SU-DHL-6 (cell line): ENCODE results near the gene TRPM1.

Source experiments
- H2AFZ ChIP-seq: fragments of 200-600 bp; sonication (generic); 2 replicates; pipeline ENCODE4 v1.6.1; 2014; ENCODE audit warnings: low read depth, mild to moderate bottlenecking, moderate library complexity, mixed read lengths, antibody characterized with exemption, low read length; ENCODE audit not compliant: severe bottlenecking
- H3F3A ChIP-seq: fragments of 200-600 bp; shearing (Covaris generic); 2 replicates; pipeline ENCODE4 v1.6.0; 2016; ENCODE audit warnings: antibody characterized with exemption, mild to moderate bottlenecking; ENCODE audit not compliant: insufficient read depth
- H3K27ac ChIP-seq: fragments of 200-600 bp; sonication (generic); 2 replicates; pipeline ENCODE4 v1.5.1; 2016; ENCODE audit warnings: low read depth, mild to moderate bottlenecking, low read length, moderate library complexity, mixed read lengths
- H3K27me3 ChIP-seq: fragments of 200-600 bp; sonication (generic), shearing (Covaris generic); 2 replicates; pipeline ENCODE4 v1.6.0; 2014; ENCODE audit warnings: mild to moderate bottlenecking, low read length
- H3K36me3 ChIP-seq: fragments of 200-600 bp; sonication (generic); 2 replicates; pipeline ENCODE4 v1.6.1; 2014; ENCODE audit warnings: mild to moderate bottlenecking, low read length, mixed read lengths
- H3K4me2 ChIP-seq: fragments of 300-600, 200-600 bp; shearing (Covaris generic), sonication (generic); 2 replicates; pipeline ENCODE4 v1.6.0; 2014; ENCODE audit warnings: low read length, low read depth, mild to moderate bottlenecking; ENCODE audit not compliant: poor library complexity, severe bottlenecking
- H3K4me3 ChIP-seq: fragments of 200-600 bp; sonication (generic); 2 replicates; pipeline ENCODE4 v1.5.1; 2014; ENCODE audit warnings: antibody characterized with exemption, low read length, mild to moderate bottlenecking, mixed read lengths; ENCODE audit not compliant: insufficient read depth, poor library complexity, severe bottlenecking
- H3K79me2 ChIP-seq: fragments of 200-600 bp; sonication (generic); 2 replicates; pipeline ENCODE4 v1.6.1; 2014; ENCODE audit warnings: mild to moderate bottlenecking, low read length, moderate library complexity; ENCODE audit not compliant: insufficient read depth
- H3K9ac ChIP-seq: fragments of 200-600 bp; sonication (generic); 2 replicates; pipeline ENCODE4 v1.7.0; 2014; ENCODE audit warnings: mild to moderate bottlenecking, low read length
- H3K9me2 ChIP-seq: fragments of 200-600 bp; sonication (generic); replicated peaks from 2 replicates; pipeline ENCODE4 v1.6.1; 2014; ENCODE audit warnings: low read length; ENCODE audit not compliant: insufficient read depth
- H3K9me3 ChIP-seq: fragments of 200-600 bp; sonication (generic); 2 replicates; pipeline ENCODE4 v1.6.1; 2014; ENCODE audit warnings: low read length, mixed read lengths; ENCODE audit not compliant: insufficient read depth
- H4K20me1 ChIP-seq: fragments of 200-600 bp; sonication (generic); 2 replicates; pipeline ENCODE4 v1.6.1; 2014; ENCODE audit warnings: low read depth, mild to moderate bottlenecking, antibody characterized with exemption, low read length, moderate library complexity, mixed read lengths
- CTCF ChIP-seq: fragments of 200-600 bp; sonication (generic); IDR thresholded peaks from one replicate; pipeline ENCODE4 v1.5.1; 2017; ENCODE audit warnings: antibody characterized with exemption, mild to moderate bottlenecking, low read length, moderate library complexity; ENCODE audit not compliant: insufficient read depth, poor library complexity, severe bottlenecking
- EZH2phosphoT487 ChIP-seq: fragments of 200-600 bp; sonication (generic), shearing (Covaris generic); conservative IDR thresholded peaks from 2 replicates; pipeline ENCODE4 v1.6.1; 2018; ENCODE audit warnings: mild to moderate bottlenecking, antibody characterized with exemption, low read length, moderate library complexity, mixed read lengths

The TRPM1 gene

GRCh38 chr15:31096563-31096962, 5.0 kb downstream of the TRPM1 start:
- no peaks in the 10 kb centered on the region for H3K9me3 ChIP-seq
- TF ChIP-seq CTCF (no peak), EZH2phosphoT487 (no peak)
- no peaks in the 10 kb centered on the region for H4K20me1 ChIP-seq
- no peak overlapping the region for H3K4me3 ChIP-seq
- H3K79me2 ChIP-seq, result no peaks in the 10 kb centered on the region
- H3K9ac ChIP-seq, result no peak overlapping the region
- no peak overlapping the region for H2AFZ ChIP-seq
- no peak overlapping the region for H3K4me2 ChIP-seq
- no peaks in the 10 kb centered on the region for H3K9me2 ChIP-seq
- H3K27me3 ChIP-seq, result no peaks in the 10 kb centered on the region
- no peaks in the 10 kb centered on the region for H3F3A ChIP-seq
- no peak overlapping the region for H3K27ac ChIP-seq
- no peaks in the 10 kb centered on the region for H3K36me3 ChIP-seq

- H4K20me1 ChIP-seq, result no peaks in the 10 kb centered on the region
- no peaks in the 10 kb centered on the region for H3F3A ChIP-seq
- H2AFZ ChIP-seq, result no peak overlapping the region
- H3K4me3 ChIP-seq, result no peak overlapping the region
- no peak overlapping the region for H3K27ac ChIP-seq
- no peaks in the 10 kb centered on the region for H3K9me2 ChIP-seq
- H3K9me3 ChIP-seq, result no peaks in the 10 kb centered on the region
- H3K4me2 ChIP-seq, result no peak overlapping the region
- no peaks in the 10 kb centered on the region for H3K79me2 ChIP-seq
- H3K27me3 ChIP-seq, result no peaks in the 10 kb centered on the region
- no peaks in the 10 kb centered on the region for H3K36me3 ChIP-seq
- TF ChIP-seq EZH2phosphoT487 (no peak), CTCF (no peak)
- no peak overlapping the region for H3K9ac ChIP-seq
These were observed 10.0 kb downstream of the TRPM1 start for GRCh38 chr15:31091481-31091880.

- TF ChIP-seq EZH2phosphoT487 (no peak), CTCF (no peak)
- Histone ChIP-seq H3K9me3 (no peaks in the 10 kb centered on the region), H3K36me3 (no peaks in the 10 kb centered on the region), H3K4me3 (no peak overlapping the region), H3K27me3 (no peaks in the 10 kb centered on the region), H3F3A (no peaks in the 10 kb centered on the region), H3K27ac (no peak overlapping the region), H2AFZ (no peak overlapping the region), H3K9me2 (no peaks in the 10 kb centered on the region), H3K9ac (no peak overlapping the region), H3K4me2 (no peak overlapping the region), H4K20me1 (no peaks in the 10 kb centered on the region), H3K79me2 (no peaks in the 10 kb centered on the region)
These were observed 10.8 kb downstream of the TRPM1 start for GRCh38 chr15:31090766-31091165.
